ENCODE results near the gene AIFM3. TPM values are rescaled to one million over a fixed set of nuclear protein-coding genes. Genes with fewer than 3 reads are reported as not detected.

The AIFM3 gene
- total and polyA plus RNA-seq, 2 of the 13 experiments (the other 11 are each of a cell fraction or from before 2014, with no cell fraction given): 9.0 to 15.3 TPM

GRCh38 chr22:20979243-20979809 lies 12.3 kb downstream of the AIFM3 start (continued):
- TF ChIP-seq, protein P1, sequence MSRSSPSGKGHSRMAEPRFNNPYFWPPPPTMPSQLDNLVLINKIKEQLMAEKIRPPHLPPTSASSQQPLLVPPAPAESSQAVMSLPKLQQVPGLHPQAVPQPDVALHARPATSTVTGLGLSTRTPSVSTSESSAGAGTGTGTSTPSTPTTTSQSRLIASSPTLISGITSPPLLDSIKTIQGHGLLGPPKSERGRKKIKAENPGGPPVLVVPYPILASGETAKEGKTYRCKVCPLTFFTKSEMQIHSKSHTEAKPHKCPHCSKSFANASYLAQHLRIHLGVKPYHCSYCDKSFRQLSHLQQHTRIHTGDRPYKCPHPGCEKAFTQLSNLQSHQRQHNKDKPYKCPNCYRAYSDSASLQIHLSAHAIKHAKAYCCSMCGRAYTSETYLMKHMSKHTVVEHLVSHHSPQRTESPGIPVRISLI (CRISPR knock-in tag; IDR thresholded peaks at IDR 0.05; ENCODE audit: borderline replicate concordance): no peak
- TF ChIP-seq ZNF331 (CRISPR knock-in tag; IDR thresholded peaks at IDR 0.05) (no peak), PRDM4 (CRISPR knock-in tag; IDR thresholded peaks at IDR 0.05; ENCODE audit: borderline replicate concordance) (no peak), ATF7 (IDR thresholded peaks at IDR 0.05) (peak; percentile 87), ATF7 (CRISPR knock-in tag; IDR thresholded peaks at IDR 0.05) (no peak), ZNF687 (CRISPR knock-in tag; IDR thresholded peaks at IDR 0.05) (no peak), PAX8 (CRISPR knock-in tag; IDR thresholded peaks at IDR 0.05; ENCODE audit: borderline replicate concordance) (no peak), PCBP1 (IDR thresholded peaks at IDR 0.05; ENCODE audit: borderline replicate concordance, low read depth, low read length) (0 out of 2 replicates have a peak, but pooled peaks have one; percentile 12), MBD4 (IDR thresholded peaks at IDR 0.05; ENCODE audit: borderline replicate concordance, low read length) (no peak), ZNF382 (CRISPR knock-in tag; IDR thresholded peaks at IDR 0.05; ENCODE audit: borderline replicate concordance) (no peak), ZSCAN12 (CRISPR knock-in tag; IDR thresholded peaks at IDR 0.05) (no peak), SRY (CRISPR knock-in tag; IDR thresholded peaks at IDR 0.05) (no peak), ZNF225 (CRISPR knock-in tag; IDR thresholded peaks at IDR 0.05) (no peak), TBP (CRISPR knock-in tag; IDR thresholded peaks at IDR 0.05) (no peak)
- TF ChIP-seq, protein P2, sequence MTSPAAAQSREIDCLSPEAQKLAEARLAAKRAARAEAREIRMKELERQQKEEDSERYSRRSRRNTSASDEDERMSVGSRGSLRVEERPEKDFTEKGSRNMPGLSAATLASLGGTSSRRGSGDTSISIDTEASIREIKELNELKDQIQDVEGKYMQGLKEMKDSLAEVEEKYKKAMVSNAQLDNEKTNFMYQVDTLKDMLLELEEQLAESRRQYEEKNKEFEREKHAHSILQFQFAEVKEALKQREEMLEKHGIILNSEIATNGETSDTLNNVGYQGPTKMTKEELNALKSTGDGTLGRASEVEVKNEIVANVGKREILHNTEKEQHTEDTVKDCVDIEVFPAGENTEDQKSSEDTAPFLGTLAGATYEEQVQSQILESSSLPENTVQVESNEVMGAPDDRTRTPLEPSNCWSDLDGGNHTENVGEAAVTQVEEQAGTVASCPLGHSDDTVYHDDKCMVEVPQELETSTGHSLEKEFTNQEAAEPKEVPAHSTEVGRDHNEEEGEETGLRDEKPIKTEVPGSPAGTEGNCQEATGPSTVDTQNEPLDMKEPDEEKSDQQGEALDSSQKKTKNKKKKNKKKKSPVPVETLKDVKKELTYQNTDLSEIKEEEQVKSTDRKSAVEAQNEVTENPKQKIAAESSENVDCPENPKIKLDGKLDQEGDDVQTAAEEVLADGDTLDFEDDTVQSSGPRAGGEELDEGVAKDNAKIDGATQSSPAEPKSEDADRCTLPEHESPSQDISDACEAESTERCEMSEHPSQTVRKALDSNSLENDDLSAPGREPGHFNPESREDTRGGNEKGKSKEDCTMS (CRISPR knock-in tag; conservative IDR thresholded peaks at IDR 0.05): no peak
- TF ChIP-seq, protein P3, sequence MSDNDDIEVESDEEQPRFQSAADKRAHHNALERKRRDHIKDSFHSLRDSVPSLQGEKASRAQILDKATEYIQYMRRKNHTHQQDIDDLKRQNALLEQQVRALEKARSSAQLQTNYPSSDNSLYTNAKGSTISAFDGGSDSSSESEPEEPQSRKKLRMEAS (IDR thresholded peaks at IDR 0.05): no peak
- TF ChIP-seq, protein P4, sequence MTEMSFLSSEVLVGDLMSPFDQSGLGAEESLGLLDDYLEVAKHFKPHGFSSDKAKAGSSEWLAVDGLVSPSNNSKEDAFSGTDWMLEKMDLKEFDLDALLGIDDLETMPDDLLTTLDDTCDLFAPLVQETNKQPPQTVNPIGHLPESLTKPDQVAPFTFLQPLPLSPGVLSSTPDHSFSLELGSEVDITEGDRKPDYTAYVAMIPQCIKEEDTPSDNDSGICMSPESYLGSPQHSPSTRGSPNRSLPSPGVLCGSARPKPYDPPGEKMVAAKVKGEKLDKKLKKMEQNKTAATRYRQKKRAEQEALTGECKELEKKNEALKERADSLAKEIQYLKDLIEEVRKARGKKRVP (CRISPR knock-in tag; IDR thresholded peaks at IDR 0.05): no peak
